Esophagus muscularis mucosa (tissue), 4 donors: ENCODE measurements around the gene HAO2. TPM values are rescaled to one million over a fixed set of nuclear protein-coding genes. Genes with fewer than 3 reads are reported as not detected.
A peak's percentile ranks its signal among the peaks of the same experiment; 100 is the strongest.
"Not testable (repeated sequence)": the region's sequence is repeated elsewhere in the genome, so short reads cannot be mapped to it uniquely, and the experiment has no call there.

Source experiments
- DNase-seq: peaks from one replicate; pipeline ENCODE4 v3.0.0-alpha.2; 2017; ENCODE audit errors: extremely low spot score
- H3K27ac ChIP-seq, 4 donors: fragments of 200-600 bp; sonication (generic); replicated peaks in 1 of 4; 1 replicate in 3 of 4; 2 replicates in 1 of 4; pipeline ENCODE4 v1.5.1; 2016 to 2019; ENCODE audit warnings: mild to moderate bottlenecking in 1 of 4
- H3K27me3 ChIP-seq, 4 donors: fragments of 200-600 bp; sonication (generic); one replicate each; pipeline versions ENCODE4 v1.5.1 to v1.6.0; 2016 to 2019
- H3K36me3 ChIP-seq, 4 donors: fragments of 200-600 bp; sonication (generic); one replicate each; pipeline ENCODE4 v1.5.1; 2016 to 2019
- H3K4me1 ChIP-seq, 4 donors: fragments of 200-600 bp; sonication (generic); one replicate each; pipeline ENCODE4 v1.5.1; 2016 to 2019
- H3K4me3 ChIP-seq, 4 donors: fragments of 200-600 bp; sonication (generic); 1 replicate in 2 of 4; 2 replicates in 2 of 4; pipeline ENCODE4 v1.5.1; 2016 to 2019; ENCODE audit warnings: mild to moderate bottlenecking in 4 of 4, moderate library complexity in 1 of 4
- H3K9me3 ChIP-seq, 4 donors: fragments of 200-600 bp; sonication (generic); 1 replicate in 3 of 4; 2 replicates in 1 of 4; pipeline ENCODE4 v1.5.1; 2016 to 2019
- CTCF ChIP-seq, 3 experiments: fragments of 200-600 bp in 2 of 3; fragments of 450-650 bp in 1 of 3; sonication (generic) in 2 of 3; IDR thresholded peaks; one replicate each; pipeline ENCODE4 v1.5.1; 2017 to 2019; ENCODE audit warnings: antibody characterized with exemption in 3 of 3, mild to moderate bottlenecking in 2 of 3, moderate library complexity in 1 of 3
- EP300 ChIP-seq: sonication (generic); formaldehyde crosslinking; IDR thresholded peaks from one replicate; pipeline ENCODE4 v1.6.1; 2017; ENCODE audit warnings: antibody characterized with exemption
- POLR2A ChIP-seq: fragments of 450-650 bp; IDR thresholded peaks from one replicate; pipeline ENCODE4 v1.6.1; 2017; ENCODE audit warnings: antibody characterized with exemption, moderate library complexity, mild to moderate bottlenecking, low read depth
- POLR2AphosphoS5 ChIP-seq, 2 donors: sonication (generic); formaldehyde crosslinking; IDR thresholded peaks; one replicate each; pipeline ENCODE4 v1.6.1; 2017; ENCODE audit warnings: antibody characterized with exemption in 2 of 2
- WGBS: methylation state at CpG from one replicate; pipeline ENCODE4 v1.1.5; 2018; 5-methylcytosine and 5-hydroxymethylcytosine counted together
- intact Hi-C: fragments of 100-400 bp; cut with DNase I; formaldehyde crosslinking; loops from one replicate; pipeline ENCODE4 v1.15.1; 2023
- total RNA-seq, 4 donors: library from RNA; depleted of rRNA; stranded (reverse); fragments of >200 nt; gene quantifications; one replicate each; pipeline versions ENCODE4 v1.1.0 to v1.2.1, GENCODE V29; 2016

Gene HAO2
- total RNA-seq, 4 donors from 2014 or later: 0.32 TPM; not detected in 3

- H3K27me3 ChIP-seq: peaks cover 0 to 5% (median 0%) of the 10 kb centered on the region in 4 donors
- H3K4me1 ChIP-seq: peaks cover 5 to 16% (median 12%) of the 10 kb centered on the region in 4 donors
- no peaks in the 10 kb centered on the region for H3K9me3 ChIP-seq
- H3K27ac ChIP-seq: no peak overlapping the region
- no peak for DNase-seq
- no peaks in the 10 kb centered on the region for H3K36me3 ChIP-seq
- intact Hi-C loops: no loop called here
- no peak overlapping the region for H3K4me3 ChIP-seq
- WGBS: 80% methylated on average over 6 of the region's 6 CpGs
- TF ChIP-seq POLR2A: no peak
Measured at GRCh38 chr1:119330466-119331189, 38.0 kb upstream of the HAO2 start.

- peaks cover 0 to 5% (median 0%) of the 10 kb centered on the region in 4 donors for H3K27me3 ChIP-seq
- 90% methylated on average over 6 of the region's 6 CpGs for WGBS
- no peak overlapping the region for H3K27ac ChIP-seq
- no peak for DNase-seq
- H3K9me3 ChIP-seq: no peaks in the 10 kb centered on the region
- no peak for TF ChIP-seq POLR2AphosphoS5 (IDR thresholded peaks at IDR 0.05)
- no peak for TF ChIP-seq CTCF (IDR thresholded peaks at IDR 0.05)
- no peak for TF ChIP-seq EP300
- no peak for TF ChIP-seq POLR2A
- H3K36me3 ChIP-seq: no peaks in the 10 kb centered on the region
- no peak overlapping the region for H3K4me3 ChIP-seq
- H3K4me1 ChIP-seq: peaks cover 5 to 16% (median 12%) of the 10 kb centered on the region in 4 donors
- intact Hi-C loops: no loop called here
Measured at GRCh38 chr1:119331190-119331515, 37.4 kb upstream of the HAO2 start.

GRCh38 chr1:119331915-119332314, 36.7 kb upstream of the HAO2 start:
- TF ChIP-seq CTCF (IDR thresholded peaks at IDR 0.05): no peak
- TF ChIP-seq POLR2AphosphoS5 (IDR thresholded peaks at IDR 0.05): no peak
- no peak for TF ChIP-seq POLR2A
- intact Hi-C loops: no loop called here
- H3K36me3 ChIP-seq: no peaks in the 10 kb centered on the region
- peaks cover 5 to 11% (median 10%) of the 10 kb centered on the region in 4 donors for H3K4me1 ChIP-seq
- no peak overlapping the region for H3K4me3 ChIP-seq
- no peak overlapping the region for H3K27ac ChIP-seq
- no peaks in the 10 kb centered on the region for H3K9me3 ChIP-seq
- H3K27me3 ChIP-seq: peaks cover 0 to 5% (median 0%) of the 10 kb centered on the region in 4 donors
- WGBS: 60% methylated on average over 1 of the region's 1 CpG
- DNase-seq: no peak

- peaks cover 0 to 2% (median 0%) of the 10 kb centered on the region in 4 donors for H3K27me3 ChIP-seq
- DNase-seq: peak; percentile 12
- no peak for TF ChIP-seq POLR2AphosphoS5 (IDR thresholded peaks at IDR 0.05)
- no peak for TF ChIP-seq CTCF (IDR thresholded peaks at IDR 0.05)
- no peak for TF ChIP-seq POLR2A
- no peak for TF ChIP-seq EP300
- 69% methylated on average over 6 of the region's 6 CpGs for WGBS
- no peaks in the 10 kb centered on the region for H3K9me3 ChIP-seq
- intact Hi-C loops: no loop called here
- no peaks in the 10 kb centered on the region for H3K36me3 ChIP-seq
- H3K27ac ChIP-seq: no peak overlapping the region
- peaks cover 1 to 4% (median 3%) of the 10 kb centered on the region in 4 donors for H3K4me1 ChIP-seq
- H3K4me3 ChIP-seq: no peak overlapping the region
Measured at GRCh38 chr1:119332622-119333021, 36.0 kb upstream of the HAO2 start.

- DNase-seq: peak; percentile 26
- H3K4me1 ChIP-seq: no peaks in the 10 kb centered on the region
- H3K27ac ChIP-seq: no peak overlapping the region
- intact Hi-C loops: no loop called here
- no peak for TF ChIP-seq EP300
- no peak for TF ChIP-seq POLR2AphosphoS5 (IDR thresholded peaks at IDR 0.05)
- TF ChIP-seq CTCF (IDR thresholded peaks at IDR 0.05): no peak
- no peak for TF ChIP-seq POLR2A
- H3K9me3 ChIP-seq: no peaks in the 10 kb centered on the region
- H3K4me3 ChIP-seq: no peak overlapping the region
- no peaks in the 10 kb centered on the region for H3K36me3 ChIP-seq
- no peaks in the 10 kb centered on the region for H3K27me3 ChIP-seq
- 92% methylated on average over 16 of the region's 23 CpGs for WGBS
Measured at GRCh38 chr1:119333163-119333896, 35.3 kb upstream of the HAO2 start.

GRCh38 chr1:119333897-119334250, 34.7 kb upstream of the HAO2 start:
- H3K9me3 ChIP-seq, H3K4me1 ChIP-seq, H3K4me3 ChIP-seq, H3K36me3 ChIP-seq, intact Hi-C loops, H3K27ac ChIP-seq, H3K27me3 ChIP-seq: not testable (repeated sequence)
- WGBS: 96% methylated on average over 11 of the region's 16 CpGs
- DNase-seq: peak; percentile 45
